SK-N-MC (cell line): ENCODE measurements around the gene ISG20L2.

Experiments used
- DNase-seq: peaks from one replicate; pipeline ENCODE4 v3.0.0-alpha.2; 2011; ENCODE audit warnings: low read depth, low spot score
- H3K27ac ChIP-seq: fragments of 200-600 bp; sonication (generic); 2 replicates; pipeline ENCODE4 v1.5.1; 2016; ENCODE audit warnings: mixed run types
- H3K36me3 ChIP-seq: fragments of 200-600 bp; sonication (generic); 2 replicates; pipeline ENCODE4 v1.6.1; 2017; ENCODE audit warnings: antibody characterized with exemption, low read length, mixed read lengths; ENCODE audit not compliant: insufficient read depth
- H3K4me3 ChIP-seq: fragments of 200-600 bp; sonication (generic); 2 replicates; pipeline ENCODE4 v1.5.1; 2016
- H3K9ac ChIP-seq: fragments of 200-600 bp; sonication (generic); 2 replicates; pipeline ENCODE4 v1.8.0; 2017; ENCODE audit warnings: mixed run types, mixed read lengths; ENCODE audit not compliant: insufficient read length
- H3K9me3 ChIP-seq: fragments of 200-600 bp; sonication (generic); 2 replicates; pipeline ENCODE4 v1.6.1; 2017; ENCODE audit warnings: low read depth, mild to moderate bottlenecking, antibody characterized with exemption, low read length, moderate library complexity, mixed read lengths
- EZH2 ChIP-seq: fragments of 200-600 bp; sonication (generic); IDR thresholded peaks from one replicate; pipeline ENCODE4 v1.6.1; 2017; ENCODE audit warnings: antibody characterized with exemption
- FOXP2 ChIP-seq: optimal IDR thresholded peaks from 2 replicates; pipeline ENCODE3; 2011; ENCODE audit warnings: mild to moderate bottlenecking, moderate library complexity; ENCODE audit not compliant: insufficient read depth; ENCODE audit errors: extremely low read length, control extremely low read depth
- POLR2AphosphoS5 ChIP-seq: IDR thresholded peaks from 2 replicates; pipeline ENCODE4 v1.6.1; 2012; ENCODE audit warnings: mild to moderate bottlenecking, low read depth, low read length, borderline replicate concordance

The ISG20L2 gene

DNA sequence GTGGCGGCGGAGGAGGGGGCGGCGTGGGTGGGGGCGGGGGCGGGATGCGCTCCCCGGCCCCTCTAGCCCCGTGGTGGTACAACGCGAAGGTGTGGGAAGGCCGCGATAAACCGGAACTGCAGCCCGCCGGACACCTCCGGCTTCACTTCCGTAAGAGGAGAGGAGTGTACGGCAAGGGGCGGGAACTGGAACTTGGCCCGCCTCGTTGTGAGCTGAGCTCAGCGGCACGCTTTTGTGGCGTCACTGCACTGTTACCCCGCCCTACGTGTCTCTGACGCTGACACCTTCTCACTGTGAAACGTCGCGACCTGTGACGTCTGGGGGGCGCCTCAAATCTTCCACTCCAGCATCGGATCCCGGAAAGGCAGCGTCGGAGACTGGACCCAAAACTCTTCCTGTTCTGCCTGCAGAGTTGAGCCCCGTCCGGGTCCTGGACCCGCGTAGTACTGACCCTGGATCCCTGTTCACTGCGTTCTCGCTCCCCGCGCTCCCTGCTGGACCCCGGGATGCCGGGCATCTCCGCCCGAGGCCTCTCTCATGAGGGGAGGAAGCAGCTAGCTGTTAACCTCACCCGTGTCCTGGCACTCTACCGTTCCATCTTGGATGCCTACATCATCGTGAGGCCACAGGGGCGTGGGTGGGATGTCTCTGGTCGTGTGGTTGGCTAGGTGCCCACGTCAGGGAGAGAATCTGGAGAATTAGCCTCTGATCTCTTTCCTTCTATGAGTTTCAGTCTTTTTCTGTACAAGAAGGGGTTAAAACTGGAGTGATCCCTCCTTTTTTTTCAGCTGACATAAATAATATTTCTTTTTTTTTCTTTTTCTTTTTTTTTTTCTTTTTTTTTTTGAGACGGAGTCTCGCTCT lies at the start of gene ISG20L2:
Gene ISG20L2, minus strand, starts transcription at position 168 of the 864 bp plus-strand sequence. CDS start 1,114 bp downstream, outside the sequence.
- Histone ChIP-seq H3K9ac (peak within 1 kb of the TSS; percentile 95), H3K27ac (peak within 1 kb of the TSS; percentile 60; the same call in 1 of the 2 replicates), H3K4me3 (peak within 1 kb of the TSS; percentile 94), H3K9me3 (no peaks in the 10 kb centered on the region), H3K36me3 (peaks cover 17% of the 10 kb centered on the region)
- TF ChIP-seq FOXP2, result peak; percentile 62
- TF ChIP-seq EZH2, result no peak
- peak; percentile 48 for TF ChIP-seq POLR2AphosphoS5
- DNase-seq, result no peak

DNA sequence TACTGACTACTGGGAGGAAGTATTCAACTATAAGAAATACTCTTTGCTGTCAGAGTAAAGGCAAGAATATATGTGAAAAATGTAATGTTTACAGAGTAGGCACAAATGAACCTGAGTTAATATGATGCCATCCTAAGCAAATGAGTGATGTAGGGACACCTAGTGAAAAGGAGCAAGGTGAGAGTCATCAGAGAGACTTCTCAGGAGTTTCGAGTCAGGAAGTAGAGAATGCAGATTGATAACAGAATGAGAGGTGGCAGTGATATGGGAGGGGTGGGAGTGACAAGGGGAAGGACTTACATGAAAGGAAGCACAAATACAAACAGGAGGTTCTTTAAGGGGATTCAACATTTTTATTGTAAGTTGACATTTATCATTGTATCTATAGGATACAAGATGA lies 49.0 kb upstream of the ISG20L2 start:
- no peak for TF ChIP-seq FOXP2
- no peak for TF ChIP-seq EZH2
- no peak for TF ChIP-seq POLR2AphosphoS5
- Histone ChIP-seq H3K9ac (no peak overlapping the region), H3K4me3 (no peak overlapping the region), H3K9me3 (no peaks in the 10 kb centered on the region), H3K27ac (peak overlapping the region; percentile 34; the same call in 1 of the 2 replicates), H3K36me3 (peaks cover 32% of the 10 kb centered on the region)
- no peak for DNase-seq

DNA sequence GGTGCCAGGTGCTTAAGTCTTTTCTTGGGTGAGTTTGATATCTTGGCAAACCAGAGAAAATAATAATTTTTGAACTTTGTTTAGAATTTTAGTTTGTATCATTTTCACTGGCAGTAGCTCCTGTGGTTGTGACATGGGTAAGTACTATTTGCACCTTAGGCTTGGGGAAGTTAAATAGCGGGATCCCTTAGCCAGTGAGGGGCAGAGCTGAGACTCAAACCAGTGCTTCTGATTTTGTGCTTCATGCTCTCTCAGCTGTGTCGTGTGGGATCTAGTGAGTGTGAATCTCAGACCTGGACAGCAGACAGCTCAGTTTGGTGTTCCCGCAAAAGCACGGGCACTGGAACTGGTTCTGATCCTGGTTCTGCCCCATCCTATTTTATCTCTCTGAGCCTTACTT lies 48.4 kb upstream of the ISG20L2 start:
- TF ChIP-seq POLR2AphosphoS5, result no peak
- no peak for TF ChIP-seq FOXP2
- TF ChIP-seq EZH2, result no peak
- no peak for DNase-seq
- H3K36me3 ChIP-seq, result peaks cover 30% of the 10 kb centered on the region
- H3K27ac ChIP-seq, result 0 out of 2 replicates have a peak overlapping the region, but pooled peaks have one; percentile 19
- H3K4me3 ChIP-seq, result no peak overlapping the region
- H3K9me3 ChIP-seq, result no peaks in the 10 kb centered on the region
- H3K9ac ChIP-seq, result no peak overlapping the region

GRCh38 chr1:156775799-156776198 lies 47.2 kb upstream of the ISG20L2 start:
- no peak for DNase-seq
- H3K36me3 ChIP-seq, result peaks cover 26% of the 10 kb centered on the region
- H3K4me3 ChIP-seq, result no peak overlapping the region
- no peak overlapping the region for H3K27ac ChIP-seq
- no peak for TF ChIP-seq EZH2
- TF ChIP-seq FOXP2, result no peak
- TF ChIP-seq POLR2AphosphoS5, result no peak
- H3K9me3 ChIP-seq, result no peaks in the 10 kb centered on the region
- no peak overlapping the region for H3K9ac ChIP-seq

DNA sequence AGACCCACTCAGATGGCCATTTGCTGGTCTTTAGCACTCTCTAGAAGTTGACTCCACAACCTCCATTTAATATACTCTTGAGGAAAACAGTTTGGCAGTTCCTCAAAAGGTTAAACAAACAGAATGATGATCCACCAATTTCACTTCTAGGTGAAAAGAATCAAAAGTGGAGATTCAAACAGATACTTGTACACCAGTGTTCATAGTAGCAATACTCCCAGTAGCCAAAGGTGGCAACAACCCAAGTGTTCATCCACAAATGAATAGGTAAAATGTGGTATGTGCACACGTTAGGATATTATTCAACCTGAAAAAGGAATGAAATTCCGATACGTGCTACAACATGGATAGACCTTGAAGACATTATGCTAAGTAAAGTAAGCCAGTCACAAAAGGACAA lies 45.0 kb upstream of the ISG20L2 start:
- no peaks in the 10 kb centered on the region for H3K9me3 ChIP-seq
- peak overlapping the region; percentile 19; the same call in 1 of the 2 replicates for H3K27ac ChIP-seq
- no peak for DNase-seq
- TF ChIP-seq POLR2AphosphoS5 (no peak), FOXP2 (no peak), EZH2 (no peak)
- no peak overlapping the region for H3K9ac ChIP-seq
- no peak overlapping the region for H3K4me3 ChIP-seq
- peaks cover 37% of the 10 kb centered on the region for H3K36me3 ChIP-seq

DNA sequence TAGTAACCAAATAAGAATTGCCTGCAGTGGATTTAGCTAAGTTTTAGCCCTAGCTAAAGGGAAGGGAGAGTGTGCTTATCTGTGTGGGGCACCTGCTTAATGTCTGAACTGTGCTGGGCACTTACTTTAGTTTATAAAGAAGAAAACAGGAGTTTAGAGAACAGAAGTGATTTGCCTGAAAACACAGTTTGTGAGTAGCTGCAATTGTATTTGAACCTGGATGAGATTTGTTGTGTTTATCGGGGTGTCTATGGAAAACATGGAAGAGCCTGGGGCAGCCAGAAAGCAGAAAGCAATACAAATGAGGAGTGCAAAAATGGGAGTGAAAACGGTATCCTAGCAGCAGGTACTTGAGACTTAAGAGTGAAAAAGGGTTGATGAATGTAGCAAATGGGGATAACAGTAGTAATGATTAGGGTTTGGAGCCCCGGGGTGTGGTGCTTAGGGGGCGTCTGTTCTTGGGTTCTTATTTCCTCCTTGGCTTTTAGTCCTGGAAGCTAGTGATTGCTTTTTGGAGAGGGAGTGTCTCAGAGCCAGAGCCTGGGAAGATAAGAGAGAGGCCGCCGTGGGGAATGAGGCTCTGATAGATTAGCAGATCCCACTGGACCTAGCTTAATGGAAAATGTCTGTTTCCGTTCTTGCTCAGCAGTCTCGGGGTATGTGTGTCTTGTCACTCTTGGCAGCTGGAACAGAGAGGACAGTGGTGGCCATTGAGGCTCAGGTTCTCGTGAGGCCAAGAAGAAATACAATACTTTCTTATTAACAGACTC lies 44.3 kb upstream of the ISG20L2 start:
- no peak for TF ChIP-seq POLR2AphosphoS5
- no peak for TF ChIP-seq EZH2
- TF ChIP-seq FOXP2, result no peak
- Histone ChIP-seq H3K27ac (peak overlapping the region; percentile 52; the same call in 1 of the 2 replicates), H3K36me3 (peaks cover 37% of the 10 kb centered on the region), H3K9ac (peak overlapping the region; percentile 52), H3K4me3 (no peak overlapping the region), H3K9me3 (no peaks in the 10 kb centered on the region)
- no peak for DNase-seq

DNA sequence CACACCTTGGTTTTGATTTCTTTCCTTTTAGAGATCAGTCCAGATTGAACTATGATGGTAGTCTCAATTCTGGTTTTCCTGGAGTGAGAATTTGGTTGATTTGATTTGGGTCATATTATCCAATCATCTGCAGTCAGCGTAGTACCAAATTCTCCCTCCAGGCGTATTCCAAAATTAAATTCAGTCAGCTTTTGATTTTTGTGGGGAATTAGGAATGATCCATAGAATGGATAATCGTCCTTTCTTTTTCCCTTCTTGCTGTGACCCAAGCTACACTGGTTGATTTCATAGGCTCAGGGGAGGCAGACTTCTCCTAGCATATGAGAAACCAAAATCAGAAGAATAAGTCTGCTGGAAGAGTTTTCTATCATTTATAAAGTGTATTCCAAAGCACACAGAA lies 43.7 kb upstream of the ISG20L2 start:
- Histone ChIP-seq H3K4me3 (no peak overlapping the region), H3K9ac (peak overlapping the region; percentile 52), H3K36me3 (peaks cover 37% of the 10 kb centered on the region), H3K27ac (peak overlapping the region; percentile 52; the same call in 1 of the 2 replicates), H3K9me3 (no peaks in the 10 kb centered on the region)
- no peak for DNase-seq
- TF ChIP-seq FOXP2 (no peak), POLR2AphosphoS5 (no peak), EZH2 (no peak)

- Histone ChIP-seq H3K4me3 (peak overlapping the region; percentile 84), H3K27ac (no peak overlapping the region), H3K36me3 (peaks cover 36% of the 10 kb centered on the region), H3K9ac (peak overlapping the region; percentile 98), H3K9me3 (no peaks in the 10 kb centered on the region)
- DNase-seq, result no peak
- TF ChIP-seq POLR2AphosphoS5 (no peak), EZH2 (no peak), FOXP2 (no peak)
Observed at GRCh38 chr1:156768610-156769295, 40.2 kb upstream of the ISG20L2 start.
